Breast epithelium (tissue), 4 donors: ENCODE data around the gene TMEM233. TPM values are rescaled to one million over a fixed set of nuclear protein-coding genes. Genes with fewer than 3 reads are reported as not detected.

Experiments used
- DNase-seq, 2 donors: peaks; one replicate each; pipeline ENCODE4 v3.0.0-alpha.2; 2019; ENCODE audit warnings: low spot score in 2 of 2
- H3K27ac ChIP-seq, 2 donors: fragments of 200-600 bp; sonication (generic) in 1 of 2; one replicate each; pipeline ENCODE4 v1.5.1; 2016 to 2019; ENCODE audit warnings: mild to moderate bottlenecking in 1 of 2
- H3K27me3 ChIP-seq, 2 donors: fragments of 200-600 bp; sonication (generic) in 1 of 2; one replicate each; pipeline versions ENCODE4 v1.5.1 to v1.6.0; 2017 to 2019; ENCODE audit warnings: control low read depth in 1 of 2, mild to moderate bottlenecking in 1 of 2
- H3K36me3 ChIP-seq: fragments of 200-600 bp; one replicate; pipeline ENCODE4 v1.5.1; 2019
- H3K4me1 ChIP-seq, 2 donors: fragments of 200-600 bp; sonication (generic); one replicate each; pipeline ENCODE4 v1.5.1; 2016 to 2019; ENCODE audit warnings: control low read depth in 1 of 2
- H3K4me3 ChIP-seq, 3 donors: fragments of 200-600 bp; sonication (generic); 1 replicate in 2 of 3; 2 replicates in 1 of 3; pipeline ENCODE4 v1.5.1; 2016 to 2019; ENCODE audit warnings: mild to moderate bottlenecking in 3 of 3, moderate library complexity in 2 of 3
- H3K9me3 ChIP-seq, 2 donors: fragments of 200-600 bp; sonication (generic) in 1 of 2; one replicate each; pipeline ENCODE4 v1.5.1; 2016 to 2019; ENCODE audit warnings: control low read depth in 1 of 2
- CTCF ChIP-seq, 3 donors: fragments of 450-650 bp; IDR thresholded peaks; one replicate each; pipeline ENCODE4 v1.5.1; 2016 to 2017; ENCODE audit warnings: antibody characterized with exemption in 3 of 3, mild to moderate bottlenecking in 3 of 3, moderate library complexity in 3 of 3
- POLR2A ChIP-seq: fragments of 450-650 bp; IDR thresholded peaks from one replicate; pipeline ENCODE4 v1.6.1; 2016; ENCODE audit warnings: antibody characterized with exemption, mild to moderate bottlenecking, moderate library complexity
- POLR2AphosphoS5 ChIP-seq, 3 donors: sonication (generic); formaldehyde crosslinking; IDR thresholded peaks; one replicate each; pipeline ENCODE4 v1.6.1; 2017; ENCODE audit warnings: antibody characterized with exemption in 3 of 3
- intact Hi-C: fragments of 100-400 bp; cut with DNase I; formaldehyde crosslinking; loops from one replicate; pipeline ENCODE4 v1.15.1; 2023; ENCODE audit warnings: low total_unique reads
- total RNA-seq, 3 donors: library from RNA; depleted of rRNA; stranded (reverse); fragments of >200 nt; gene quantifications; one replicate each; pipeline ENCODE4 v1.1.0, GENCODE V29; 2016

TMEM233 gene
- total RNA-seq, 3 donors from 2014 or later = 0.48 TPM; not detected in 2

GRCh38 chr12:119669744-119670472 is 76.3 kb downstream of the TMEM233 start:
- TF ChIP-seq CTCF (IDR thresholded peaks at IDR 0.05) = no peak
- peak overlapping the region in 1 of 3 donors; percentile 39 for H3K4me3 ChIP-seq
- intact Hi-C loops = no loop called here
- no peak for DNase-seq
- H3K9me3 ChIP-seq = no peaks in the 10 kb centered on the region
- H3K4me1 ChIP-seq = peaks cover 0 to 3% of the 10 kb centered on the region in 2 donors
- peaks cover 8% of the 10 kb centered on the region for H3K36me3 ChIP-seq
- H3K27me3 ChIP-seq = no peaks in the 10 kb centered on the region
- H3K27ac ChIP-seq = peak overlapping the region; percentile 19 to 73

GRCh38 chr12:119671070-119671469 is 77.5 kb downstream of the TMEM233 start:
- Histone ChIP-seq H3K4me3 (no peak overlapping the region), H3K9me3 (no peaks in the 10 kb centered on the region), H3K27me3 (no peaks in the 10 kb centered on the region), H3K27ac (no peak overlapping the region), H3K36me3 (peaks cover 8% of the 10 kb centered on the region), H3K4me1 (peaks cover 0 to 3% of the 10 kb centered on the region in 2 donors)
- DNase-seq = no peak
- TF ChIP-seq CTCF (IDR thresholded peaks at IDR 0.05) (no peak), POLR2AphosphoS5 (IDR thresholded peaks at IDR 0.05) (no peak), POLR2A (no peak)
- intact Hi-C loops = no loop called here

- Histone ChIP-seq H3K27me3 (no peaks in the 10 kb centered on the region), H3K36me3 (peaks cover 8% of the 10 kb centered on the region), H3K4me3 (no peak overlapping the region), H3K4me1 (peaks cover 0 to 1% of the 10 kb centered on the region in 2 donors), H3K27ac (peak overlapping the region in 1 of 2 donors; percentile 78), H3K9me3 (no peaks in the 10 kb centered on the region)
- TF ChIP-seq POLR2AphosphoS5 (IDR thresholded peaks at IDR 0.05) (no peak), POLR2A (no peak), CTCF (IDR thresholded peaks at IDR 0.05) (no peak)
- intact Hi-C loops = no loop called here
- DNase-seq = no peak
These were observed 78.6 kb downstream of the TMEM233 start for GRCh38 chr12:119672194-119672593.

- no peaks in the 10 kb centered on the region for H3K27me3 ChIP-seq
- H3K9me3 ChIP-seq = no peaks in the 10 kb centered on the region
- TF ChIP-seq POLR2AphosphoS5 (IDR thresholded peaks at IDR 0.05) (peak in 1 of 3 donors; percentile 28), POLR2A (no peak), CTCF (IDR thresholded peaks at IDR 0.05) (no peak)
- DNase-seq = no peak
- no peaks in the 10 kb centered on the region for H3K4me1 ChIP-seq
- no peak overlapping the region for H3K4me3 ChIP-seq
- H3K27ac ChIP-seq = peak overlapping the region; percentile 46 to 78
- H3K36me3 ChIP-seq = peaks cover 13% of the 10 kb centered on the region
- intact Hi-C loops = no loop called here
These were observed 80.1 kb downstream of the TMEM233 start for GRCh38 chr12:119673634-119674033.

- H3K27ac ChIP-seq = peak overlapping the region; percentile 13 to 78
- no peaks in the 10 kb centered on the region for H3K4me1 ChIP-seq
- H3K27me3 ChIP-seq = no peaks in the 10 kb centered on the region
- no peaks in the 10 kb centered on the region for H3K9me3 ChIP-seq
- DNase-seq = no peak
- H3K36me3 ChIP-seq = peaks cover 14% of the 10 kb centered on the region
- intact Hi-C loops = no loop called here
- TF ChIP-seq POLR2A (no peak), CTCF (IDR thresholded peaks at IDR 0.05) (no peak), POLR2AphosphoS5 (IDR thresholded peaks at IDR 0.05) (no peak)
- no peak overlapping the region for H3K4me3 ChIP-seq
These were observed 81.0 kb downstream of the TMEM233 start for GRCh38 chr12:119674560-119674959.
